ENCODE results near the gene MYO3B.

Gene MYO3B

GRCh38 chr2:170213651-170214050 lies 35.7 kb downstream of the MYO3B start:
- DNase-seq = no peak

GRCh38 chr2:170214309-170214948 lies 36.5 kb downstream of the MYO3B start:
- no peak for DNase-seq

- no peak for DNase-seq
Measured at GRCh38 chr2:170215021-170215420, 37.1 kb downstream of the MYO3B start.

GRCh38 chr2:170216428-170216827 lies 38.5 kb downstream of the MYO3B start:
- DNase-seq = no peak

GRCh38 chr2:170216981-170217380 lies 39.0 kb downstream of the MYO3B start:
- DNase-seq = no peak

GRCh38 chr2:170217778-170218251 lies 39.9 kb downstream of the MYO3B start:
- DNase-seq = no peak

GRCh38 chr2:170218456-170218855 lies 40.5 kb downstream of the MYO3B start:
- DNase-seq = no peak

GRCh38 chr2:170218931-170219330 lies 41.0 kb downstream of the MYO3B start:
- DNase-seq = no peak

- DNase-seq = no peak
Measured at GRCh38 chr2:170221317-170222288, 43.7 kb downstream of the MYO3B start.

- DNase-seq = no peak
Measured at GRCh38 chr2:170222298-170222697, 44.4 kb downstream of the MYO3B start.

GRCh38 chr2:170222842-170223241 lies 44.9 kb downstream of the MYO3B start:
- DNase-seq = no peak

- no peak for DNase-seq
Measured at GRCh38 chr2:170224692-170225294, 46.8 kb downstream of the MYO3B start.

- no peak for DNase-seq
Measured at GRCh38 chr2:170226216-170226615, 48.3 kb downstream of the MYO3B start.

- DNase-seq = no peak
Measured at GRCh38 chr2:170227507-170227947, 49.6 kb downstream of the MYO3B start.

- no peak for DNase-seq
Measured at GRCh38 chr2:170227951-170228350, 50.0 kb downstream of the MYO3B start.

GRCh38 chr2:170228429-170228828 lies 50.5 kb downstream of the MYO3B start:
- no peak for DNase-seq

GRCh38 chr2:170229125-170229524 lies 51.2 kb downstream of the MYO3B start:
- DNase-seq = no peak

GRCh38 chr2:170229744-170230143 lies 51.8 kb downstream of the MYO3B start:
- DNase-seq = no peak

- DNase-seq = peak; percentile 21
Measured at GRCh38 chr2:170235860-170236679, 58.1 kb downstream of the MYO3B start.

GRCh38 chr2:170236680-170237047 lies 58.7 kb downstream of the MYO3B start:
- no peak for DNase-seq

GRCh38 chr2:170237572-170238120 lies 59.7 kb downstream of the MYO3B start:
- no peak for DNase-seq

- DNase-seq = no peak
Measured at GRCh38 chr2:170238776-170239175, 60.8 kb downstream of the MYO3B start.

Data from NCI-H226 (cell line).